HEK293 (cell line): Measurements from ENCODE around the gene LRRC7.

Source experiments
- CTCF ChIP-seq: fragments of 450-650 bp; formaldehyde crosslinking; IDR thresholded peaks from 2 replicates; pipeline ENCODE4 v1.5.1; 2016; ENCODE audit warnings: missing biosample characterization, missing genetic modification characterization
- SP7 ChIP-seq: fragments of 450-650 bp; formaldehyde crosslinking; IDR thresholded peaks from 2 replicates; pipeline ENCODE4 v1.5.1; 2016; ENCODE audit warnings: missing biosample characterization, missing genetic modification characterization
- TSHZ1 ChIP-seq: fragments of 450-650 bp; formaldehyde crosslinking; IDR thresholded peaks from 2 replicates; pipeline ENCODE4 v1.5.1; 2016; ENCODE audit warnings: missing biosample characterization, missing genetic modification characterization, borderline replicate concordance
- ZBTB17 ChIP-seq: fragments of 450-650 bp; formaldehyde crosslinking; IDR thresholded peaks from 2 replicates; pipeline ENCODE4 v1.5.1; 2016; ENCODE audit warnings: missing biosample characterization, missing genetic modification characterization
- ZNF148 ChIP-seq: fragments of 450-650 bp; formaldehyde crosslinking; IDR thresholded peaks from 2 replicates; pipeline ENCODE4 v1.5.0; 2017; ENCODE audit warnings: missing biosample characterization, missing genetic modification characterization, borderline replicate concordance
- ZNF341 ChIP-seq: fragments of 450-650 bp; formaldehyde crosslinking; IDR thresholded peaks from 2 replicates; pipeline ENCODE4; 2016; ENCODE audit warnings: low read depth, missing biosample characterization, missing genetic modification characterization
- ZNF555 ChIP-seq: fragments of 450-650 bp; formaldehyde crosslinking; conservative IDR thresholded peaks from 2 replicates; pipeline ENCODE4 v1.5.1; 2017; ENCODE audit warnings: missing biosample characterization, mild to moderate bottlenecking, missing genetic modification characterization, inconsistent platforms
- ZNF629 ChIP-seq: fragments of 450-650 bp; formaldehyde crosslinking; IDR thresholded peaks from 2 replicates; pipeline ENCODE4 v1.5.1; 2017; ENCODE audit warnings: missing biosample characterization, missing genetic modification characterization
- ZNF747 ChIP-seq: fragments of 450-650 bp; formaldehyde crosslinking; IDR thresholded peaks from 2 replicates; pipeline ENCODE4 v1.5.1; 2016; ENCODE audit warnings: missing biosample characterization, missing genetic modification characterization
- ZNF792 ChIP-seq: fragments of 450-650 bp; formaldehyde crosslinking; IDR thresholded peaks from 2 replicates; pipeline ENCODE4 v1.5.1; 2016; ENCODE audit warnings: missing biosample characterization, missing genetic modification characterization

- TF ChIP-seq ZNF148 (tag by site-specific recombination), result no peak
- no peak for TF ChIP-seq ZNF792 (tag by site-specific recombination)
- TF ChIP-seq CTCF (tag by site-specific recombination), result no peak
- no peak for TF ChIP-seq ZNF341 (tag by site-specific recombination)
- TF ChIP-seq ZNF555, result no peak
- TF ChIP-seq SP7, result no peak
- TF ChIP-seq ZNF747 (tag by site-specific recombination), result no peak
- no peak for TF ChIP-seq ZBTB17
- no peak for TF ChIP-seq TSHZ1 (tag by site-specific recombination)
- no peak for TF ChIP-seq ZNF629 (tag by site-specific recombination)
These were observed 179.5 kb downstream of the LRRC7 start for GRCh38 chr1:69747207-69747606.
